Measurements from ENCODE around the gene XPNPEP3.

DNA sequence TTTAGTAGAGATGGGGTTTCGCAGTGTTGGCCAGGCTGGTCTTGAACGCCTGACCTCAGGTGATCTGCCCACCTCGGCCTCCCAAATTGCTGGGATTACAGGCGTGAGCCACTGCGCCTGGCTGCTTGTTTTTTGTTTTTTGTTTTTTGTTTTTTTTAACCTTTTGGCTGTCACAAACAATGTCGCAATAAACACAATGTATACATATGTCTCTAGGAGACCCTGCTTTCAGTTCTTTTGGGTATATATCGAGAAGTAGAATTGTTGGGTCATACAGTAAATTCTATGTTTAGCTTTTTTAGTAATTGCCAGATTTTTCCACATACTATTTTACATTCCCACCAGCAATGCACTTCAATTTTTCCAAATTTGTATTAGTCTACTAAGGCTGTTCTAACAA is 122.2 kb downstream of the XPNPEP3 start:
- no peak for TF ChIP-seq ZNF274 (IDR thresholded peaks at IDR 0.05; ENCODE audit: low read depth, low read length)
- TF ChIP-seq YY1 (IDR thresholded peaks at IDR 0.05; ENCODE audit: insufficient read depth, insufficient read length), result no peak
- no peak for TF ChIP-seq SUZ12 (IDR thresholded peaks at IDR 0.05; ENCODE audit: extremely low read depth, insufficient read depth, insufficient read length)

Measured in NT2/D1 (cell line).